GM12878 (cell line): ENCODE results near the gene HOXB1. TPM values are rescaled to one million over a fixed set of nuclear protein-coding genes. Genes with fewer than 3 reads are reported as not detected.

Experiments used
- ATAC-seq: fragments of 200-7000 bp; cut with Tn5 transposase; 3 replicates; pipeline ENCODE4 v1.9.1; 2020; ENCODE audit warnings: mild to moderate bottlenecking, moderate library complexity
- BruUV-seq: library from RNA; stranded (reverse); fragments of 400-500 nt; replicated peaks from 2 replicates; lab custom pipeline; 2021; lab: Mats Ljungman, UMichigan
- CTCF ChIA-PET: fragments of 300-600 bp; sonication (Branson Sonifier 250); formaldehyde crosslinking; extraction: SDS; loops from one replicate; lab custom pipeline; 2021; ENCODE audit warnings: inconsistent platforms; lab: Yijun Ruan, JAX
- POLR2A ChIA-PET: fragments of 350-600 bp; formaldehyde crosslinking; extraction: SDS; loops from one replicate; lab custom pipeline; 2021; ENCODE audit warnings: inconsistent platforms; lab: Charles Lee
- RAD21 ChIA-PET: fragments of 300-600 bp; sonication (Branson Sonifier 250); formaldehyde crosslinking; loops from one replicate; lab custom pipeline; 2023; ENCODE audit warnings: antibody characterized with exemption; ENCODE audit not compliant: unreplicated experiment; lab: Charles Lee
- SMC1A ChIA-PET: fragments of 300-600 bp; sonication (Branson Sonifier 250); formaldehyde crosslinking; loops from one replicate; lab custom pipeline; 2023; ENCODE audit not compliant: unreplicated experiment, uncharacterized antibody; lab: Charles Lee
- DNase-seq: peaks from one replicate; pipeline ENCODE4 v3.0.0-alpha.2; 2011; ENCODE audit warnings: low read depth, low spot score
- FAIRE-seq: peaks from 3 replicates; lab custom pipeline; 2011; peaks lifted over from hg19 to GRCh38; lab: Jason Lieb, UNC
- H2AFZ ChIP-seq: 2 replicates; pipeline ENCODE4 v1.6.0; 2011; ENCODE audit warnings: low read depth, low read length, control low read depth; ENCODE audit not compliant: control insufficient read depth
- H3K27ac ChIP-seq: 2 replicates; pipeline ENCODE4 v1.5.1; 2011; ENCODE audit warnings: control low read depth; ENCODE audit not compliant: control insufficient read depth, insufficient read depth
- H3K27me3 ChIP-seq, 2 experiments: replicated peaks in 1 of 2; 2 replicates each; pipeline versions ENCODE4 v1.6.0 to v1.6.1; 2011; ENCODE audit warnings: low read length in 1 of 2; ENCODE audit not compliant: control insufficient read depth in 2 of 2, insufficient read depth in 2 of 2
- H3K36me3 ChIP-seq, 2 experiments: 2 replicates each; pipeline ENCODE4 v1.5.1; 2011; ENCODE audit warnings: low read length in 1 of 2; ENCODE audit not compliant: control insufficient read depth in 2 of 2, insufficient read depth in 2 of 2
- H3K4me1 ChIP-seq: 2 replicates; pipeline ENCODE4 v1.6.1; 2011; ENCODE audit warnings: mild to moderate bottlenecking, low read length, moderate library complexity, mixed read lengths; ENCODE audit not compliant: control insufficient read depth, insufficient read depth
- H3K4me2 ChIP-seq: 2 replicates; pipeline ENCODE4 v1.6.0; 2011; ENCODE audit warnings: control low read depth; ENCODE audit not compliant: control insufficient read depth, insufficient read depth
- H3K4me3 ChIP-seq: fragments of 200-600 bp; sonication (generic); 2 replicates; pipeline ENCODE4 v1.5.1; 2016
- H3K79me2 ChIP-seq: 2 replicates; pipeline ENCODE4 v1.6.0; 2011; ENCODE audit warnings: low read length; ENCODE audit not compliant: control insufficient read depth, insufficient read depth
- H3K9ac ChIP-seq: 2 replicates; pipeline ENCODE4 v1.8.0; 2011; ENCODE audit warnings: low read length, control low read depth, mixed read lengths; ENCODE audit not compliant: control insufficient read depth, insufficient read depth
- H3K9me3 ChIP-seq: replicated peaks from 3 replicates; pipeline ENCODE4 v1.5.1; 2011; ENCODE audit warnings: mild to moderate bottlenecking, low read length; ENCODE audit not compliant: control insufficient read depth, insufficient read depth
- H4K20me1 ChIP-seq: 2 replicates; pipeline ENCODE4 v1.6.0; 2011; ENCODE audit not compliant: control insufficient read depth, insufficient read depth
- BCL11A ChIP-seq: IDR thresholded peaks from 2 replicates; pipeline ENCODE4 v1.6.1; 2011; ENCODE audit warnings: low read depth, low read length
- BMI1 ChIP-seq: fragments of 450-650 bp; IDR thresholded peaks from 2 replicates; pipeline ENCODE4 v1.6.1; 2016; ENCODE audit warnings: mild to moderate bottlenecking, moderate library complexity, borderline replicate concordance
- CEBPB ChIP-seq, 2 experiments: fragments of 150-350 bp in 1 of 2; IDR thresholded peaks; 2 replicates each; pipeline ENCODE4 v1.6.1; 2012 to 2014; ENCODE audit warnings: low read depth in 2 of 2, low read length in 2 of 2, borderline replicate concordance in 1 of 2, inconsistent platforms in 1 of 2
- DPF2 ChIP-seq: fragments of 450-650 bp; IDR thresholded peaks from 2 replicates; pipeline ENCODE4 v1.6.1; 2017; ENCODE audit warnings: mild to moderate bottlenecking
- ETV6 ChIP-seq, 2 experiments: fragments of 450-650 bp in 1 of 2; IDR thresholded peaks in 1 of 2; conservative IDR thresholded peaks in 1 of 2; 2 replicates each; pipeline ENCODE4 v1.6.1; 2014; ENCODE audit warnings: antibody characterized with exemption in 1 of 2, borderline replicate concordance in 1 of 2, low read depth in 1 of 2, mild to moderate bottlenecking in 1 of 2, moderate library complexity in 1 of 2
- MYB ChIP-seq: fragments of 150-350 bp; IDR thresholded peaks from 2 replicates; pipeline ENCODE4 v1.6.1; 2014; ENCODE audit warnings: mild to moderate bottlenecking, low read depth, low read length, borderline replicate concordance
- NBN ChIP-seq: fragments of 450-650 bp; IDR thresholded peaks from 2 replicates; pipeline ENCODE4 v1.6.1; 2016
- NFIC ChIP-seq: IDR thresholded peaks from 2 replicates; pipeline ENCODE4 v1.6.1; 2012; ENCODE audit warnings: low read depth, mild to moderate bottlenecking, inconsistent platforms, low read length, moderate library complexity
- POLR2AphosphoS2 ChIP-seq: IDR thresholded peaks from 2 replicates; pipeline ENCODE4 v1.6.1; 2011; ENCODE audit warnings: low read depth, mild to moderate bottlenecking, low read length, improper control_type of control experiment, moderate library complexity
- RAD51 ChIP-seq: fragments of 450-650 bp; IDR thresholded peaks from 2 replicates; pipeline ENCODE4 v1.6.1; 2016; ENCODE audit warnings: moderate library complexity, mild to moderate bottlenecking, inconsistent platforms
- RFX5 ChIP-seq: IDR thresholded peaks from 2 replicates; pipeline ENCODE4 v1.6.1; 2011; ENCODE audit warnings: low read depth, low read length, improper control_type of control experiment
- RUNX3 ChIP-seq: IDR thresholded peaks from 2 replicates; pipeline ENCODE4 v1.6.1; 2012; ENCODE audit warnings: low read length, inconsistent platforms
- TARDBP ChIP-seq: IDR thresholded peaks from 2 replicates; pipeline ENCODE4 v1.6.1; 2016; ENCODE audit warnings: borderline replicate concordance
- TBL1XR1 ChIP-seq: IDR thresholded peaks from 2 replicates; pipeline ENCODE4 v1.6.1; 2012; ENCODE audit warnings: low read depth, low read length, improper control_type of control experiment
- WGBS: methylation state at CpG from one replicate; pipeline ENCODE4 v1.1.6; 2016; ENCODE audit warnings: low lambda C conversion rate; ENCODE audit not compliant: insufficient replicate concordance, insufficient coverage; ENCODE audit errors: missing lambda C conversion rate; 5-methylcytosine and 5-hydroxymethylcytosine counted together
- in situ Hi-C: fragments of 300-500 bp; cut with MboI; formaldehyde crosslinking; loops from 9 replicates; pipeline ENCODE4 v1.14.3; 2018; ENCODE audit warnings: mixed read lengths
- intact Hi-C: fragments of 100-400 bp; cut with micrococcal nuclease; formaldehyde crosslinking; loops from one replicate; pipeline ENCODE4 v1.14.2; 2022; ENCODE audit not compliant: unreplicated experiment
- polyA plus RNA-seq, 11 experiments: library from polyadenylated mRNA; depleted of rRNA in 4 of 11; unstranded in 6 of 11; stranded (reverse) in 5 of 11; fragments of >200 nt; fragmentation: Nextera tagmentation in 4 of 11; fragmentation: Illumina TruSeq in 1 of 11; extraction: Ambion mirVana in 4 of 11; extraction: Trizol in 1 of 11; gene quantifications; 1 replicate in 1 of 11; 2 replicates in 10 of 11; pipeline versions ENCODE4 v1.2.1 to v1.2.3, GENCODE V29; 2011 to 2016; ENCODE audit warnings: inconsistent platforms in 2 of 11, missing spikeins in 2 of 11, low read depth in 1 of 11
- total RNA-seq, 4 experiments: library from RNA; depleted of rRNA in 3 of 4; stranded (reverse); fragments of >200 nt in 3 of 4; fragmentation: Illumina TruSeq in 1 of 4; extraction: Trizol in 1 of 4; gene quantifications; 2 replicates each; pipeline versions ENCODE4 v1.2.1 to v1.2.3, GENCODE V29; 2013 to 2021
- TF ChIP-seq, protein P1 (sequence below): fragments of 450-650 bp; IDR thresholded peaks from 2 replicates; pipeline ENCODE4 v1.6.1; 2016; ENCODE audit warnings: mild to moderate bottlenecking, moderate library complexity, borderline replicate concordance
- TF ChIP-seq, protein P2 (sequence below): IDR thresholded peaks from 2 replicates; pipeline ENCODE4 v1.6.1; 2011; ENCODE audit warnings: borderline replicate concordance, low read depth, mild to moderate bottlenecking, moderate library complexity, low read length; ENCODE audit not compliant: insufficient read depth, poor library complexity, severe bottlenecking
- TF ChIP-seq, protein P3 (sequence below): fragments of 450-650 bp; IDR thresholded peaks from 2 replicates; pipeline ENCODE4 v1.6.1; 2016; ENCODE audit warnings: mild to moderate bottlenecking

Gene HOXB1
- total and polyA plus RNA-seq, 10 of the 15 experiments (the other 5 are each of a cell fraction or from before 2014, with no cell fraction given): not detected

DNA sequence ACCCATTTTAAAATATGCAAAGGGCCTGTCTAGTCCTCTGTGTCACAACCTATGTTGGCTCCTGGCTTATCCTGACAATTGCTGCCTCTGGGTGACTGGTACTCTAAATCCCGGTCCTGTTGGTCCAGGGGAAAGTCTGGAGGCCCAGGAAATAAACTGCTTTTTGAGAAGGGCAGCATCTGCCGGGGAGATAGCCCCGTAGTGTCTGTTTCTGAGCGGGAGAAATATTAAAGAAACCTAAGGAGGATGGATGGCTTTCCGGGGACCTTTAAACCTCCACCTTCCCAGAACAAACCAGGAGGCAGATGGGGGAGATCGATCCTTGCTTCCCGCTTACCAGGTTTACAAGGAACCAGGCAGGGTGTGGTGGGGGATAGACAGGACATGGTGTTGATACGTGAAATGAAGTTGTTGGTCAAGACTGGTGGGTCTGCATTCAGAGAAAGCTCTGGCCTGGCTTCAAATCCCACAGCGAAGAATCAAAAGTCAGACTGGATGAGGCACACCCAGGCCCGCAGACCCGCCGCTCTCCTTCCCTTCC lies 10.3 kb upstream of the HOXB1 start:
- Histone ChIP-seq H3K27ac (peak overlapping the region; percentile 49), H2AFZ (peak overlapping the region; percentile 66), H3K4me3 (peak overlapping the region; percentile 81; the same call in 1 of the 2 replicates), H3K27me3 (peaks cover 0 to 4% of the 10 kb centered on the region in 2 experiments; a peak in 1 of 4 replicates), H3K4me2 (peak overlapping the region; percentile 31), H3K9ac (peak overlapping the region; percentile 77), H3K79me2 (peaks cover 12% of the 10 kb centered on the region), H4K20me1 (no peaks in the 10 kb centered on the region), H3K36me3 (no peaks in the 10 kb centered on the region), H3K4me1 (0 out of 2 replicates have a peak, but pooled peaks cover 3% of the 10 kb centered on the region), H3K9me3 (no peaks in the 10 kb centered on the region)
- BruUV-seq: no TSS peak
- no peak for ATAC-seq
- WGBS: 62% methylated on average over 12 of the region's 12 CpGs
- SMC1A ChIA-PET: interaction anchor here (0.7 to 2.8 kb wide), 10 partner anchors 8 to 189 kb away, joined by 3 to 13 read pairs (median 4); partner anchors contain the start of gene HOXB5
- in situ Hi-C loops: no loop called here
- DNase-seq: no peak
- intact Hi-C loops: loop anchor here (5.0 kb wide), 1 partner anchor 49 kb away; no protein-coding TSS in a partner anchor
- CTCF ChIA-PET: interaction anchor here (1.1 to 2.8 kb wide), 9 partner anchors 19 to 279 kb away, joined by 3 to 12 read pairs (median 4); no protein-coding TSS in a partner anchor
- peak; percentile 23 for FAIRE-seq
- POLR2A ChIA-PET: interaction anchor here (0.7 to 2.0 kb wide), 5 partner anchors 35 to 179 kb away, joined by 3 to 4 read pairs (median 3); no protein-coding TSS in a partner anchor
- RAD21 ChIA-PET: interaction anchor here (0.7 to 3.3 kb wide), 7 partner anchors 30 to 194 kb away, joined by 3 to 18 read pairs (median 4); no protein-coding TSS in a partner anchor
- TF ChIP-seq RAD51 (no peak), NFIC (no peak), ETV6 (conservative IDR thresholded peaks at IDR 0.05 in 1 of 2, IDR thresholded peaks at IDR 0.05 in 1 of 2; ENCODE audit: borderline replicate concordance in 1 of 2, low read depth in 1 of 2) (no peak), TARDBP (no peak), POLR2AphosphoS2 (no peak), RFX5 (no peak), BCL11A (no peak), RUNX3 (no peak), CEBPB (IDR thresholded peaks at IDR 0.05; ENCODE audit: borderline replicate concordance in 1 of 2, low read depth in 2 of 2, low read length in 2 of 2) (no peak), BMI1 (no peak), NBN (no peak), DPF2 (0 out of 2 replicates have a peak, but pooled peaks have one; percentile 1), TBL1XR1 (no peak), MYB (no peak)
- TF ChIP-seq, protein P1, sequence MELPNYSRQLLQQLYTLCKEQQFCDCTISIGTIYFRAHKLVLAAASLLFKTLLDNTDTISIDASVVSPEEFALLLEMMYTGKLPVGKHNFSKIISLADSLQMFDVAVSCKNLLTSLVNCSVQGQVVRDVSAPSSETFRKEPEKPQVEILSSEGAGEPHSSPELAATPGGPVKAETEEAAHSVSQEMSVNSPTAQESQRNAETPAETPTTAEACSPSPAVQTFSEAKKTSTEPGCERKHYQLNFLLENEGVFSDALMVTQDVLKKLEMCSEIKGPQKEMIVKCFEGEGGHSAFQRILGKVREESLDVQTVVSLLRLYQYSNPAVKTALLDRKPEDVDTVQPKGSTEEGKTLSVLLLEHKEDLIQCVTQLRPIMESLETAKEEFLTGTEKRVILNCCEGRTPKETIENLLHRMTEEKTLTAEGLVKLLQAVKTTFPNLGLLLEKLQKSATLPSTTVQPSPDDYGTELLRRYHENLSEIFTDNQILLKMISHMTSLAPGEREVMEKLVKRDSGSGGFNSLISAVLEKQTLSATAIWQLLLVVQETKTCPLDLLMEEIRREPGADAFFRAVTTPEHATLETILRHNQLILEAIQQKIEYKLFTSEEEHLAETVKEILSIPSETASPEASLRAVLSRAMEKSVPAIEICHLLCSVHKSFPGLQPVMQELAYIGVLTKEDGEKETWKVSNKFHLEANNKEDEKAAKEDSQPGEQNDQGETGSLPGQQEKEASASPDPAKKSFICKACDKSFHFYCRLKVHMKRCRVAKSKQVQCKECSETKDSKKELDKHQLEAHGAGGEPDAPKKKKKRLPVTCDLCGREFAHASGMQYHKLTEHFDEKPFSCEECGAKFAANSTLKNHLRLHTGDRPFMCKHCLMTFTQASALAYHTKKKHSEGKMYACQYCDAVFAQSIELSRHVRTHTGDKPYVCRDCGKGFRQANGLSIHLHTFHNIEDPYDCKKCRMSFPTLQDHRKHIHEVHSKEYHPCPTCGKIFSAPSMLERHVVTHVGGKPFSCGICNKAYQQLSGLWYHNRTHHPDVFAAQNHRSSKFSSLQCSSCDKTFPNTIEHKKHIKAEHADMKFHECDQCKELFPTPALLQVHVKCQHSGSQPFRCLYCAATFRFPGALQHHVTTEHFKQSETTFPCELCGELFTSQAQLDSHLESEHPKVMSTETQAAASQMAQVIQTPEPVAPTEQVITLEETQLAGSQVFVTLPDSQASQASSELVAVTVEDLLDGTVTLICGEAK: peak; percentile 61; the same call in 1 of the 2 replicates
- TF ChIP-seq, protein P2, sequence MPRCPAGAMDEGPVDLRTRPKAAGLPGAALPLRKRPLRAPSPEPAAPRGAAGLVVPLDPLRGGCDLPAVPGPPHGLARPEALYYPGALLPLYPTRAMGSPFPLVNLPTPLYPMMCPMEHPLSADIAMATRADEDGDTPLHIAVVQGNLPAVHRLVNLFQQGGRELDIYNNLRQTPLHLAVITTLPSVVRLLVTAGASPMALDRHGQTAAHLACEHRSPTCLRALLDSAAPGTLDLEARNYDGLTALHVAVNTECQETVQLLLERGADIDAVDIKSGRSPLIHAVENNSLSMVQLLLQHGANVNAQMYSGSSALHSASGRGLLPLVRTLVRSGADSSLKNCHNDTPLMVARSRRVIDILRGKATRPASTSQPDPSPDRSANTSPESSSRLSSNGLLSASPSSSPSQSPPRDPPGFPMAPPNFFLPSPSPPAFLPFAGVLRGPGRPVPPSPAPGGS: no peak
- TF ChIP-seq, protein P3, sequence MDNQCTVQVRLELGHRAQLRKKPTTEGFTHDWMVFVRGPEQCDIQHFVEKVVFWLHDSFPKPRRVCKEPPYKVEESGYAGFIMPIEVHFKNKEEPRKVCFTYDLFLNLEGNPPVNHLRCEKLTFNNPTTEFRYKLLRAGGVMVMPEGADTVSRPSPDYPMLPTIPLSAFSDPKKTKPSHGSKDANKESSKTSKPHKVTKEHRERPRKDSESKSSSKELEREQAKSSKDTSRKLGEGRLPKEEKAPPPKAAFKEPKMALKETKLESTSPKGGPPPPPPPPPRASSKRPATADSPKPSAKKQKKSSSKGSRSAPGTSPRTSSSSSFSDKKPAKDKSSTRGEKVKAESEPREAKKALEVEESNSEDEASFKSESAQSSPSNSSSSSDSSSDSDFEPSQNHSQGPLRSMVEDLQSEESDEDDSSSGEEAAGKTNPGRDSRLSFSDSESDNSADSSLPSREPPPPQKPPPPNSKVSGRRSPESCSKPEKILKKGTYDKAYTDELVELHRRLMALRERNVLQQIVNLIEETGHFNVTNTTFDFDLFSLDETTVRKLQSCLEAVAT: peak; percentile 99
